ENCODE data around the gene TBC1D14.
"Not testable (repeated sequence)": the region's sequence is repeated elsewhere in the genome, so short reads cannot be mapped to it uniquely, and the experiment has no call there.

TBC1D14 gene

GRCh38 chr4:7068883-7069282, 159.3 kb downstream of the TBC1D14 start:
- no peak for DNase-seq

GRCh38 chr4:7070729-7071511, 161.3 kb downstream of the TBC1D14 start:
- peak; percentile 68 for DNase-seq

GRCh38 chr4:7073059-7073458, 163.4 kb downstream of the TBC1D14 start:
- no peak for DNase-seq

GRCh38 chr4:7073526-7074390, 164.1 kb downstream of the TBC1D14 start:
- peak; percentile 73 for DNase-seq

- DNase-seq, result no peak
These were observed 164.8 kb downstream of the TBC1D14 start for GRCh38 chr4:7074426-7074825.

- no peak for DNase-seq
These were observed 166.5 kb downstream of the TBC1D14 start for GRCh38 chr4:7075962-7076695.

GRCh38 chr4:7076696-7077082, 167.1 kb downstream of the TBC1D14 start:
- no peak for DNase-seq

GRCh38 chr4:7077371-7077770, 167.7 kb downstream of the TBC1D14 start:
- DNase-seq, result no peak

GRCh38 chr4:7078025-7078424, 168.4 kb downstream of the TBC1D14 start:
- no peak for DNase-seq

GRCh38 chr4:7079483-7079882, 169.9 kb downstream of the TBC1D14 start:
- not testable (repeated sequence) for DNase-seq

GRCh38 chr4:7079909-7080308, 170.3 kb downstream of the TBC1D14 start:
- DNase-seq, result not testable (repeated sequence)
